HG02943 (cell line): Measurements from ENCODE around the gene TMEM235.

Experiments used
- ATAC-seq: cut with Tn5 transposase; IDR thresholded peaks from one replicate; pipeline ENCODE4 v1.9.1; 2021; ENCODE audit warnings: mild to moderate bottlenecking, low read depth, moderate library complexity; ENCODE audit not compliant: unreplicated experiment

Gene TMEM235

GRCh38 chr17:78268191-78268874 lies 36.9 kb downstream of the TMEM235 start:
- ATAC-seq: no peak

- no peak for ATAC-seq
These were observed 37.8 kb downstream of the TMEM235 start for GRCh38 chr17:78268951-78269905.

GRCh38 chr17:78269955-78270381 lies 38.5 kb downstream of the TMEM235 start:
- no peak for ATAC-seq

- ATAC-seq: no peak
These were observed 40.2 kb downstream of the TMEM235 start for GRCh38 chr17:78271419-78272170.

- ATAC-seq: no peak
These were observed 40.9 kb downstream of the TMEM235 start for GRCh38 chr17:78272181-78272913.

- ATAC-seq: no peak
These were observed 41.5 kb downstream of the TMEM235 start for GRCh38 chr17:78272914-78273258.

GRCh38 chr17:78273813-78274212 lies 42.4 kb downstream of the TMEM235 start:
- no peak for ATAC-seq

- no peak for ATAC-seq
These were observed 43.9 kb downstream of the TMEM235 start for GRCh38 chr17:78275355-78275754.

- peak; percentile 53 for ATAC-seq
These were observed 44.9 kb downstream of the TMEM235 start for GRCh38 chr17:78276098-78276887.

- no peak for ATAC-seq
These were observed 46.8 kb downstream of the TMEM235 start for GRCh38 chr17:78278139-78278741.

- no peak for ATAC-seq
These were observed 48.0 kb downstream of the TMEM235 start for GRCh38 chr17:78279360-78279990.

- no peak for ATAC-seq
These were observed 49.9 kb downstream of the TMEM235 start for GRCh38 chr17:78281249-78281845.

- no peak for ATAC-seq
These were observed 52.7 kb downstream of the TMEM235 start for GRCh38 chr17:78284146-78284545.

- no peak for ATAC-seq
These were observed 57.6 kb downstream of the TMEM235 start for GRCh38 chr17:78289004-78289403.

GRCh38 chr17:78289802-78290363 lies 58.5 kb downstream of the TMEM235 start:
- no peak for ATAC-seq
